Natural killer cell (primary cell): Measurements from ENCODE around the gene ARAP1. TPM values are rescaled to one million over a fixed set of nuclear protein-coding genes. Genes with fewer than 3 reads are reported as not detected.

Experiments used
- ATAC-seq, 3 donors: fragments of 150-1000 bp in 2 of 3; fragments of 200-7000 bp in 1 of 3; cut with Tn5 transposase; 1 replicate in 1 of 3; 2 replicates in 2 of 3; pipeline ENCODE4 v1.10.0; 2021; ENCODE audit warnings: mild to moderate bottlenecking in 2 of 3, moderate library complexity in 2 of 3
- DNase-seq, 2 donors: peaks; one replicate each; pipeline versions ENCODE4 v3.0.0 to v3.0.0-alpha.2; 2013 to 2021; ENCODE audit warnings: mixed read lengths in 1 of 2
- H3K27ac ChIP-seq: one replicate; pipeline ENCODE4 v1.5.1; 2013; ENCODE audit warnings: mild to moderate bottlenecking, low read length
- H3K27me3 ChIP-seq: one replicate; pipeline ENCODE4 v1.6.1; 2013; ENCODE audit warnings: low read length; ENCODE audit not compliant: control insufficient read depth, insufficient read depth
- H3K36me3 ChIP-seq: one replicate; pipeline ENCODE4 v1.6.1; 2013; ENCODE audit warnings: low read length; ENCODE audit not compliant: control insufficient read depth, insufficient read depth
- H3K4me1 ChIP-seq: one replicate; pipeline ENCODE4 v1.6.1; 2013; ENCODE audit warnings: low read length; ENCODE audit not compliant: control insufficient read depth, insufficient read depth
- H3K4me3 ChIP-seq: one replicate; pipeline ENCODE4 v1.5.1; 2013; ENCODE audit warnings: low read length
- H3K9me3 ChIP-seq: one replicate; pipeline ENCODE4 v1.6.1; 2013; ENCODE audit warnings: low read length; ENCODE audit not compliant: control insufficient read depth, insufficient read depth
- H3K27ac Mint-ChIP-seq, 2 donors: one replicate each; pipeline ENCODE4 v1.8.0; 2022; ENCODE audit warnings: mild to moderate bottlenecking in 2 of 2, mixed read lengths in 2 of 2, moderate library complexity in 1 of 2
- H3K27me3 Mint-ChIP-seq, 2 donors: one replicate each; pipeline ENCODE4 v1.8.0; 2022; ENCODE audit warnings: low read depth in 2 of 2, mixed read lengths in 2 of 2
- H3K36me3 Mint-ChIP-seq: one replicate; pipeline ENCODE4 v1.8.0; 2022; ENCODE audit warnings: mixed read lengths
- H3K4me1 Mint-ChIP-seq, 2 donors: one replicate each; pipeline ENCODE4 v1.8.0; 2022; ENCODE audit warnings: mixed read lengths in 2 of 2
- H3K4me3 Mint-ChIP-seq: one replicate; pipeline ENCODE4 v1.8.0; 2022; ENCODE audit warnings: mild to moderate bottlenecking, moderate library complexity, mixed read lengths
- H3K9me3 Mint-ChIP-seq, 2 donors: one replicate each; pipeline ENCODE4 v1.8.0; 2022; ENCODE audit warnings: mixed read lengths in 2 of 2
- WGBS: methylation state at CpG from one replicate; pipeline ENCODE4 v1.1.7; 2013; ENCODE audit warnings: missing lambda C conversion rate; ENCODE audit not compliant: insufficient coverage; 5-methylcytosine and 5-hydroxymethylcytosine counted together
- intact Hi-C: fragments of 100-400 bp; cut with micrococcal nuclease; formaldehyde crosslinking; loops from one replicate; pipeline ENCODE4 v1.14.2; 2022
- total RNA-seq, 4 donors: library from RNA; stranded (reverse); fragments of 120-200 nt in 1 of 4; gene quantifications; one replicate each; pipeline versions ENCODE4 v1.2.3 to v1.2.4, GENCODE V29; 2013 to 2022
- TF ChIP-seq, protein P1 (sequence below): fragments of 200-600 bp; IDR thresholded peaks from one replicate; pipeline ENCODE4 v1.8.0; 2022; ENCODE audit warnings: antibody characterized with exemption

Gene ARAP1
- total RNA-seq, 3 donors from 2014 or later (not counting 1 experiment from before 2014, with no cell fraction given) = 293 to 327 (median 296) TPM

DNA sequence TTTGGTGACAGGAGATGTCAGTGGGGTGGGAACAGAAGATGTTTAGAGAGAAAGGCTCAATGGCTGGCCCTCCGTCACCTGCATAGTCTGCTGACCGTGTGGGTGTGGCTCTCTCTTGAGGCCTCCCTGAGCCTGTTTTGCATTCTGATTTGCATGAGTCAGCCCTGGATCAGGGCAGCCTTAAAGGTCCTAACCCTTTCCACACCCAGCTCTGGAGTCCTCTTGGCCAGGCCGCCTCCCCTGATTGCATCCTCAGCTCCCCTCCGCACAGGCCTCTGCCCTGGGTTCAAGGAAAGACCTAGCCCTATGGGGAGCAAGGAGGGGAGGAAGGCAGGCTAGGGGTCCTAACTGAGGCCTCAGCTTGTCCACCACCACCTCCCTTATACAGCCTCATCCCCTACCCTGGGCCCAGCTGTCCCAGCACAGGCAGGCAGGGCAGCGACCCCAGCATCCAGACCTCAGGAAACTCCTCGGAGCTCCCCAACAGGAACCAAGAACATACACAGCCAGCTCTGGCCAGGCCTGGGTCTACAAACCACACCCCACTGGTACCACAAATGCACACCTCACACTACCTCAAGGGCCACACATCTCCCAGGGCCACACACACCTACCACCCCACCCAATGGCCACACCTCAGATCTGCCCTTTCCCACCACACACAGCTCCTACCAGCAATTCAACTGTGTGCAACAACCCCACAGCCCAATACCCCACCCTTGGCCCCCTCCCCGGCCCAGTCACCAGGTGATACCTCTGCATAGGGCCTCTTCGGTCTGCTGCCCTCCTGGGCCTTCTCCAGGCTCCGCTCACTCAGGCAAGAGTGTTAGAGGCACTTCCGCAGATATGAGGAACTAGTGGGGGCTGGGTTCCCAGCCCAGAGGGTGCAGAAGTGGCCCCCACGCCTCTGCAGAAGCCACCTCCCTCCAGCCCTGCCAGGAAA lies 13.7 kb downstream of the ARAP1 start:
- WGBS = 21% methylated on average over 10 of the region's 11 CpGs
- Mint-ChIP-seq H3K4me1 (peaks cover 76 to 83% of the 10 kb centered on the region in 2 donors), H3K27me3 (no peaks in the 10 kb centered on the region), H3K9me3 (no peaks in the 10 kb centered on the region), H3K27ac (peak overlapping the region; percentile 97 to 100), H3K36me3 (no peaks in the 10 kb centered on the region), H3K4me3 (peak overlapping the region; percentile 87)
- intact Hi-C loops = no loop called here
- Histone ChIP-seq H3K27ac (peak overlapping the region; percentile 97), H3K4me3 (peak overlapping the region; percentile 40), H3K9me3 (no peaks in the 10 kb centered on the region), H3K27me3 (no peaks in the 10 kb centered on the region), H3K4me1 (peaks cover 95% of the 10 kb centered on the region), H3K36me3 (peaks cover 6% of the 10 kb centered on the region)
- DNase-seq = peak; percentile 37 to 58
- TF ChIP-seq, protein P1, sequence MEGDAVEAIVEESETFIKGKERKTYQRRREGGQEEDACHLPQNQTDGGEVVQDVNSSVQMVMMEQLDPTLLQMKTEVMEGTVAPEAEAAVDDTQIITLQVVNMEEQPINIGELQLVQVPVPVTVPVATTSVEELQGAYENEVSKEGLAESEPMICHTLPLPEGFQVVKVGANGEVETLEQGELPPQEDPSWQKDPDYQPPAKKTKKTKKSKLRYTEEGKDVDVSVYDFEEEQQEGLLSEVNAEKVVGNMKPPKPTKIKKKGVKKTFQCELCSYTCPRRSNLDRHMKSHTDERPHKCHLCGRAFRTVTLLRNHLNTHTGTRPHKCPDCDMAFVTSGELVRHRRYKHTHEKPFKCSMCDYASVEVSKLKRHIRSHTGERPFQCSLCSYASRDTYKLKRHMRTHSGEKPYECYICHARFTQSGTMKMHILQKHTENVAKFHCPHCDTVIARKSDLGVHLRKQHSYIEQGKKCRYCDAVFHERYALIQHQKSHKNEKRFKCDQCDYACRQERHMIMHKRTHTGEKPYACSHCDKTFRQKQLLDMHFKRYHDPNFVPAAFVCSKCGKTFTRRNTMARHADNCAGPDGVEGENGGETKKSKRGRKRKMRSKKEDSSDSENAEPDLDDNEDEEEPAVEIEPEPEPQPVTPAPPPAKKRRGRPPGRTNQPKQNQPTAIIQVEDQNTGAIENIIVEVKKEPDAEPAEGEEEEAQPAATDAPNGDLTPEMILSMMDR = no peak
- ATAC-seq = peak; percentile 17 to 33 (median 30)

DNA sequence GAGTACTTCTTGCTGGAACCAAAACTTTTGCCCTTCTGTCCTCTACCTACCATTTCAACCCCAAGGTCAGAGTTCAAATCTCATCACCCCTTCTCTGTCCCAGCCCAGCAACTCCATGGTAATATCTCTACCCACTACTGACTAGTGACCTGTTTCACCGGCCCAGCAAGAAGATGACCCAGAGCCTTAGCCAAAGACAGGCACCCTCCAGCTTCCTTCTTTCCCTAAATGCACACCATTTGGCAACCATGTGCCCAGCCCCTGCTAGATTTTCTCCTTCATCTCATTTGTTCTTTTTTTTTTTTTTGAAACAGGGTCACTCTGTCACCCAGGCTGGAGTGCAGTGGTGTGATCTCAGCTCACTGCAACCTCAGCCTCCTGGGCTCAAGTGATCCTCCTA lies 14.9 kb downstream of the ARAP1 start:
- ATAC-seq (no peak), DNase-seq (no peak)
- intact Hi-C loops = loop anchor here (2.0 kb wide), 1 partner anchor 15 kb away; the partner anchor contains the start of gene ARAP1
- no peaks in the 10 kb centered on the region for H3K27me3 ChIP-seq
- TF ChIP-seq, protein P1 = no peak
- Mint-ChIP-seq H3K27ac (peak overlapping the region; percentile 97 to 100), H3K4me3 (peak overlapping the region; percentile 87), H3K4me1 (peaks cover 78 to 83% of the 10 kb centered on the region in 2 donors), H3K9me3 (no peaks in the 10 kb centered on the region), H3K27me3 (no peaks in the 10 kb centered on the region), H3K36me3 (no peaks in the 10 kb centered on the region)
- H3K4me1 ChIP-seq = peaks cover 95% of the 10 kb centered on the region
- peaks cover 6% of the 10 kb centered on the region for H3K36me3 ChIP-seq
- H3K27ac ChIP-seq = peak overlapping the region; percentile 97
- no peak overlapping the region for H3K4me3 ChIP-seq
- no peaks in the 10 kb centered on the region for H3K9me3 ChIP-seq
- whole genome bisulfite sequencing = 90% methylated on average over 1 of the region's 1 CpG

DNA sequence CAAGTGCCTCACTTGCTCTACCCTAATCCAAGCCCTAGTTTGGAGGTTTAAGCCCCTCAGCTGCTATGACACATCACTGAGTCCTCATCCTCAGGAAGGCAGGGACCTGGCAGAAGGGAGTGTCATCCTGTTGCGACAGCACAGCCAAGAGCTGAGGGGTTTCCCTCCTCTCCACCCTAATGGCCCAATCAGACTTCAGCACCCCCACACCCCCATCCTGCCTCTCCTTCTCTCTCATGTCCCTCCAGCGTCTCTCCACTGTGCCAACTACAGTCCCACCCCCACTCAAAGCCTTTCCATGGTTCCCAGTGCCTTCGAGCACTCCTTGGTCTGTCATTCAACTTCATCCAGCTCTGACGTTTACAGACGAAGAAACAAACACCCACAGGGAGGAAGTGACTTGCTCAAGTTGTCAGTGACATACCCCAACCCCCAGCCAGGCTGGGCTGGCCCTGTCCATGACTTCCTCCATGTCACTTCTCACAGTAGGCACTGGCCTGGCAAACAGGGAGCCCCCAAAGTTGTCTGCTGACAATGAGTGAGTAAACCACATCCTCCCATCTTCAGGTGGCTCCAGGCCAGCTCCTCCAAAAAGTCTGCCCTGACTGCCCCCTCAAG lies 15.6 kb downstream of the ARAP1 start:
- H3K4me1 ChIP-seq = peaks cover 91% of the 10 kb centered on the region
- no peaks in the 10 kb centered on the region for H3K27me3 Mint-ChIP-seq
- peak; percentile 66 to 91 (median 82) for ATAC-seq
- peak overlapping the region; percentile 87 for H3K4me3 Mint-ChIP-seq
- H3K9me3 Mint-ChIP-seq = no peaks in the 10 kb centered on the region
- H3K27me3 ChIP-seq = no peaks in the 10 kb centered on the region
- intact Hi-C loops = loop anchor here (1.0 to 2.0 kb wide), 3 partner anchors 14 to 77 kb away; partner anchors contain the start of gene ARAP1
- peaks cover 12% of the 10 kb centered on the region for H3K36me3 ChIP-seq
- TF ChIP-seq, protein P1 = no peak
- peaks cover 2% of the 10 kb centered on the region for H3K36me3 Mint-ChIP-seq
- peak overlapping the region; percentile 97 to 100 for H3K27ac Mint-ChIP-seq
- DNase-seq = peak; percentile 78 to 88
- H3K27ac ChIP-seq = peak overlapping the region; percentile 97
- WGBS = 3% methylated on average over 5 of the region's 5 CpGs
- no peak overlapping the region for H3K4me3 ChIP-seq
- H3K9me3 ChIP-seq = no peaks in the 10 kb centered on the region
- H3K4me1 Mint-ChIP-seq = peaks cover 75 to 80% of the 10 kb centered on the region in 2 donors
